H1 (cell line): ENCODE results near the gene EVA1B. TPM values are rescaled to one million over a fixed set of nuclear protein-coding genes. Genes with fewer than 3 reads are reported as not detected.

Experiments used
- CTCF ChIA-PET: fragments of 300-600 bp; sonication (Branson Sonifier 250); formaldehyde crosslinking; loops from one replicate; lab custom pipeline; 2021; ENCODE audit not compliant: partially characterized antibody; lab: Charles Lee
- POLR2A ChIA-PET: fragments of 300-600 bp; sonication (Branson Sonifier 250); formaldehyde crosslinking; loops from one replicate; lab custom pipeline; 2021; ENCODE audit warnings: inconsistent platforms; ENCODE audit not compliant: partially characterized antibody; lab: Charles Lee
- DNase-seq, 2 experiments: peaks; one replicate each; pipeline versions ENCODE4 v3.0.0 to v3.0.0-alpha.2; 2010 to 2022; ENCODE audit warnings: low spot score in 2 of 2, low read depth in 1 of 2, mixed read lengths in 1 of 2
- FAIRE-seq: peaks from 2 replicates; lab custom pipeline; 2011; peaks lifted over from hg19 to GRCh38; lab: Jason Lieb, UNC
- H2AFZ ChIP-seq: 2 replicates; pipeline ENCODE4 v1.8.1; 2012; ENCODE audit warnings: low read length, inconsistent platforms
- H2AK5ac ChIP-seq: 2 replicates; pipeline ENCODE4 v1.6.1; 2013; ENCODE audit warnings: low read depth, low read length
- H2BK120ac ChIP-seq: replicated peaks from 2 replicates; pipeline ENCODE3; 2013; ENCODE audit warnings: low read depth, low read length, inconsistent platforms
- H2BK12ac ChIP-seq: 2 replicates; pipeline ENCODE4 v1.6.1; 2013; ENCODE audit warnings: low read depth, low read length
- H2BK15ac ChIP-seq: 2 replicates; pipeline ENCODE4 v1.6.1; 2013; ENCODE audit warnings: low read length
- H2BK20ac ChIP-seq: 2 replicates; pipeline ENCODE4 v1.6.1; 2013; ENCODE audit warnings: low read length
- H2BK5ac ChIP-seq: 2 replicates; pipeline ENCODE4 v1.6.1; 2013; ENCODE audit warnings: low read depth, low read length
- H3K14ac ChIP-seq: 2 replicates; pipeline ENCODE4 v1.6.1; 2013; ENCODE audit warnings: inconsistent platforms; ENCODE audit not compliant: insufficient read length
- H3K18ac ChIP-seq: 2 replicates; pipeline ENCODE4 v1.6.1; 2013; ENCODE audit warnings: low read length; ENCODE audit errors: extremely low read depth
- H3K23ac ChIP-seq: 2 replicates; pipeline ENCODE4 v1.6.1; 2013; ENCODE audit warnings: inconsistent platforms; ENCODE audit not compliant: insufficient read length
- H3K23me2 ChIP-seq: 2 replicates; pipeline ENCODE4 v1.6.1; 2013; ENCODE audit warnings: low read depth, low read length
- H3K27ac ChIP-seq: 2 replicates; pipeline ENCODE4 v1.6.1; 2011; ENCODE audit warnings: low read depth, low read length, inconsistent platforms
- H3K27me3 ChIP-seq, 4 experiments: replicated peaks in 1 of 4; 1 replicate in 1 of 4; 2 replicates in 3 of 4; pipeline versions ENCODE4 v1.6.1 to v1.8.1; 2011 to 2013; ENCODE audit warnings: low read length in 3 of 4, mild to moderate bottlenecking in 3 of 4, inconsistent platforms in 2 of 4, mixed read lengths in 2 of 4, moderate library complexity in 1 of 4; ENCODE audit not compliant: control insufficient read depth in 3 of 4, insufficient read depth in 3 of 4; ENCODE audit errors: extremely low read depth in 1 of 4
- H3K36me3 ChIP-seq, 4 experiments: 2 replicates each; pipeline versions ENCODE4 v1.6.1 to v1.8.1; 2011 to 2013; ENCODE audit warnings: mild to moderate bottlenecking in 4 of 4, low read length in 3 of 4, moderate library complexity in 2 of 4, control low read depth in 1 of 4, inconsistent platforms in 1 of 4; ENCODE audit not compliant: insufficient read depth in 4 of 4, control insufficient read depth in 2 of 4
- H3K4ac ChIP-seq: replicated peaks from 2 replicates; pipeline ENCODE3; 2013; ENCODE audit warnings: low read length, low read depth, mixed read lengths, inconsistent platforms; ENCODE audit not compliant: insufficient read length
- H3K4me1 ChIP-seq, 4 experiments: replicated peaks in 1 of 4; 1 replicate in 1 of 4; 2 replicates in 3 of 4; pipeline versions ENCODE4 v1.6.1 to v1.8.1; 2011 to 2013; ENCODE audit warnings: low read length in 3 of 4, inconsistent platforms in 2 of 4, mixed read lengths in 1 of 4; ENCODE audit not compliant: insufficient read depth in 4 of 4, control insufficient read depth in 3 of 4
- H3K4me2 ChIP-seq, 2 experiments: 2 replicates each; pipeline versions ENCODE4 v1.6.1 to v1.8.1; 2011 to 2013; ENCODE audit warnings: low read depth in 2 of 2, low read length in 2 of 2, control low read depth in 1 of 2, inconsistent platforms in 1 of 2, mild to moderate bottlenecking in 1 of 2; ENCODE audit not compliant: insufficient read depth in 1 of 2
- H3K4me3 ChIP-seq, 4 experiments: fragments of 200-600, 300-600 bp in 1 of 4; sonication (generic), shearing (Covaris generic), sonication (Bioruptor Twin) in 1 of 4; 2 replicates each; pipeline versions ENCODE4 v1.5.1 to v1.8.1; 2011 to 2016; ENCODE audit warnings: low read length in 4 of 4, low read depth in 3 of 4, control low read depth in 2 of 4, inconsistent platforms in 2 of 4, mild to moderate bottlenecking in 2 of 4, mixed read lengths in 1 of 4, moderate library complexity in 1 of 4; ENCODE audit not compliant: insufficient read depth in 2 of 4; ENCODE audit errors: extremely low read depth in 1 of 4
- H3K56ac ChIP-seq: replicated peaks from 2 replicates; pipeline ENCODE3; 2013; ENCODE audit warnings: low read depth, mild to moderate bottlenecking, mixed read lengths, low read length, inconsistent platforms; ENCODE audit not compliant: insufficient read length
- H3K79me1 ChIP-seq: 2 replicates; pipeline ENCODE4 v1.6.1; 2013; ENCODE audit warnings: low read depth, low read length, control low read depth
- H3K79me2 ChIP-seq, 2 experiments: 2 replicates each; pipeline versions ENCODE4 v1.6.1 to v1.8.1; 2012 to 2013; ENCODE audit warnings: low read length in 2 of 2, mild to moderate bottlenecking in 2 of 2, inconsistent platforms in 1 of 2; ENCODE audit not compliant: insufficient read depth in 2 of 2, control insufficient read depth in 1 of 2
- H3K9ac ChIP-seq, 4 experiments: replicated peaks in 1 of 4; 1 replicate in 1 of 4; 2 replicates in 3 of 4; pipeline versions ENCODE4 v1.6.1 to v1.8.1; 2011 to 2013; ENCODE audit warnings: low read depth in 3 of 4, low read length in 3 of 4, control low read depth in 2 of 4, mild to moderate bottlenecking in 2 of 4, moderate library complexity in 2 of 4, inconsistent platforms in 1 of 4; ENCODE audit errors: extremely low read depth in 1 of 4
- H3K9me3 ChIP-seq, 2 experiments: 2 replicates each; pipeline versions ENCODE4 v1.6.1 to v1.8.1; 2012 to 2013; ENCODE audit warnings: mild to moderate bottlenecking in 2 of 2, moderate library complexity in 2 of 2, control low read depth in 1 of 2, inconsistent platforms in 1 of 2, low read depth in 1 of 2, low read length in 1 of 2, mixed read lengths in 1 of 2; ENCODE audit not compliant: insufficient read depth in 2 of 2
- H4K20me1 ChIP-seq, 2 experiments: replicated peaks in 1 of 2; 2 replicates each; pipeline versions ENCODE3 to v1.8.1; 2011 to 2013; ENCODE audit warnings: inconsistent platforms in 2 of 2, low read length in 2 of 2, mild to moderate bottlenecking in 1 of 2; ENCODE audit not compliant: insufficient read depth in 2 of 2, control insufficient read depth in 1 of 2
- H4K5ac ChIP-seq: 2 replicates; pipeline ENCODE4 v1.6.1; 2013; ENCODE audit warnings: low read length, low read depth, mixed read lengths, inconsistent platforms; ENCODE audit not compliant: insufficient read length
- H4K8ac ChIP-seq: 2 replicates; pipeline ENCODE4 v1.8.0; 2013; ENCODE audit warnings: mild to moderate bottlenecking, moderate library complexity, low read length, inconsistent platforms; ENCODE audit not compliant: insufficient read depth; ENCODE audit errors: extremely low read depth
- H4K91ac ChIP-seq: replicated peaks from 2 replicates; pipeline ENCODE3; 2013; ENCODE audit warnings: low read length, mixed read lengths, inconsistent platforms; ENCODE audit not compliant: insufficient read length
- CBX8 ChIP-seq: fragments of 300-800, 300-1000 bp; sonication (generic); IDR thresholded peaks from 2 replicates; pipeline ENCODE4 v1.7.1; 2016; ENCODE audit warnings: low read depth, low read length, borderline replicate concordance
- CTCF ChIP-seq, 3 experiments: IDR thresholded peaks; 1 replicate in 2 of 3; 2 replicates in 1 of 3; pipeline versions ENCODE4 v1.5.1 to v1.6.1; 2011; ENCODE audit warnings: low read length in 3 of 3, mild to moderate bottlenecking in 3 of 3, inconsistent platforms in 2 of 3, low read depth in 1 of 3, moderate library complexity in 1 of 3; ENCODE audit not compliant: insufficient read depth in 1 of 3; ENCODE audit errors: control extremely low read depth in 1 of 3
- JUN ChIP-seq: IDR thresholded peaks from 2 replicates; pipeline ENCODE4 v1.6.1; 2011; ENCODE audit warnings: low read depth, mild to moderate bottlenecking, improper control_type of control experiment, low read length
- SIRT6 ChIP-seq: IDR thresholded peaks from one replicate; pipeline ENCODE4 v1.7.1; 2012; ENCODE audit warnings: low read length, inconsistent platforms
- WGBS, 2 experiments: shearing (Covaris generic) in 1 of 2; methylation state at CpG; one replicate each; pipeline versions ENCODE4 v1.1.6 to v1.1.7; 2013 to 2015; ENCODE audit warnings: low lambda C conversion rate in 2 of 2, mixed read lengths in 2 of 2, inconsistent platforms in 1 of 2, low coverage in 1 of 2, missing lambda C conversion rate in 1 of 2; ENCODE audit not compliant: insufficient replicate concordance in 2 of 2, insufficient coverage in 1 of 2, insufficient read length in 1 of 2; ENCODE audit errors: extremely low coverage in 1 of 2, missing lambda C conversion rate in 1 of 2; 5-methylcytosine and 5-hydroxymethylcytosine counted together
- polyA plus RNA-seq, 7 experiments: library from polyadenylated mRNA; depleted of rRNA in 3 of 7; stranded (reverse) in 5 of 7; unstranded in 2 of 7; fragments of >200 nt in 5 of 7; fragments of 200-250 nt in 2 of 7; gene quantifications; 1 replicate in 5 of 7; 2 replicates in 1 of 7; 4 replicates in 1 of 7; pipeline versions ENCODE4 v1.2.1 to v1.2.3, GENCODE V29; 2011 to 2013; ENCODE audit warnings: missing spikeins in 2 of 7, mixed read lengths in 2 of 7
- total RNA-seq: library from RNA; stranded (reverse); fragmentation: NEBNext Ultra II Directional; extraction: Animal tissue kit (Norgen Biotek cat#: 25700); gene quantifications from 2 replicates; pipeline ENCODE4 v1.2.1, GENCODE V29; 2021

EVA1B gene
- total and polyA plus RNA-seq, 2 of the 8 experiments (the other 6 are each of a cell fraction or from before 2014, with no cell fraction given) = 10.0 to 19.9 TPM

GRCh38 chr1:36352910-36353878, 29.7 kb upstream of the EVA1B start:
- Histone ChIP-seq H3K18ac (no peak overlapping the region), H3K79me1 (no peaks in the 10 kb centered on the region; the same call in 1 of the 2 replicates), H4K20me1 (peaks cover 0 to 5% of the 10 kb centered on the region in 2 experiments), H2AFZ (no peak overlapping the region), H3K27ac (no peak overlapping the region), H3K9ac (no peak overlapping the region), H4K8ac (no peak overlapping the region), H4K91ac (no peak overlapping the region), H2BK20ac (no peak overlapping the region)
- POLR2A ChIA-PET = interaction anchor here (1.3 to 4.4 kb wide), 5 partner anchors 11 to 88 kb away, joined by 3 to 19 read pairs (median 5); no protein-coding TSS in a partner anchor
- 94% methylated on average over 15 of the region's 15 CpGs; no CpG with 5 or more reads in 1 of the 2 experiments for WGBS, 2 experiments
- no peak for FAIRE-seq
- TF ChIP-seq JUN (no peak), CTCF (IDR thresholded peaks at IDR 0.05; ENCODE audit: control extremely low read depth in 1 of 3, insufficient read depth in 1 of 3, low read depth in 1 of 3, low read length in 3 of 3) (no peak), CBX8 (no peak), SIRT6 (no peak)
- TF ChIP-seq, all 59 proteins: peak for 0
- H2BK5ac ChIP-seq = no peak overlapping the region; the same call in 1 of the 2 replicates
- no peak overlapping the region for H3K4ac ChIP-seq
- no peaks in the 10 kb centered on the region for H3K27me3 ChIP-seq
- H3K36me3 ChIP-seq = peaks cover 4 to 30% (median 15%) of the 10 kb centered on the region in 4 experiments; a peak in 7 of 8 replicates
- H3K9me3 ChIP-seq = no peaks in the 10 kb centered on the region
- CTCF ChIA-PET = interaction anchor here (0.7 to 13.3 kb wide), 9 partner anchors 7 to 216 kb away, joined by 3 to 150 read pairs (median 4); no protein-coding TSS in a partner anchor
- H2AK5ac ChIP-seq = no peak overlapping the region
- no peak overlapping the region for H3K23ac ChIP-seq
- no peak overlapping the region for H2BK15ac ChIP-seq
- no peak overlapping the region for H3K4me2 ChIP-seq
- H3K79me2 ChIP-seq = no peaks in the 10 kb centered on the region
- no peak for DNase-seq
- no peaks in the 10 kb centered on the region for H3K23me2 ChIP-seq
- peaks cover 0 to 6% (median 0%) of the 10 kb centered on the region in 4 experiments; a peak in 1 of 7 replicates for H3K4me1 ChIP-seq
- H2BK120ac ChIP-seq = no peak overlapping the region
- no peak overlapping the region for H2BK12ac ChIP-seq
- no peak overlapping the region for H3K4me3 ChIP-seq
- no peak overlapping the region for H3K56ac ChIP-seq
- no peak overlapping the region for H4K5ac ChIP-seq
- H3K14ac ChIP-seq = no peak overlapping the region
